ENCODE measurements around the gene RAB9A.

DNA sequence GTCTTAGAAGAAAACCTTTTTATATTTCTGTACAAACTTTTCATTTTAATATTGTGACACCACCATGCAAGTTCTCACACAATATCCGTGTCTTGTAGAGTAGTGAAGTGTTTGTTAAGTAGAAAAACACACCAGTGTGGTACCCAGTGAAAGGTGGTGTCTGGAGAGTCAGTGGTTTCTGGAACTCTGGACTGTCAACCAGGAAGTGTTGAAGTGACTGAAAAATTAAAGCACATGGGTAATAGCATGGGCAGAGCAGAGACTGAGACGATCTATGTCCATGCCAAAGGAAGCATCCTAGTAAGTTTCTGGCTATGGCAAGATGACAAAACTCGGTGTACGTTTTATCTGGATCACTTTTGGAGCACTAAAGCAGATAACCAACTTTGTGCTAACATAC lies 22.2 kb downstream of the RAB9A start:
- TF ChIP-seq, protein P1, sequence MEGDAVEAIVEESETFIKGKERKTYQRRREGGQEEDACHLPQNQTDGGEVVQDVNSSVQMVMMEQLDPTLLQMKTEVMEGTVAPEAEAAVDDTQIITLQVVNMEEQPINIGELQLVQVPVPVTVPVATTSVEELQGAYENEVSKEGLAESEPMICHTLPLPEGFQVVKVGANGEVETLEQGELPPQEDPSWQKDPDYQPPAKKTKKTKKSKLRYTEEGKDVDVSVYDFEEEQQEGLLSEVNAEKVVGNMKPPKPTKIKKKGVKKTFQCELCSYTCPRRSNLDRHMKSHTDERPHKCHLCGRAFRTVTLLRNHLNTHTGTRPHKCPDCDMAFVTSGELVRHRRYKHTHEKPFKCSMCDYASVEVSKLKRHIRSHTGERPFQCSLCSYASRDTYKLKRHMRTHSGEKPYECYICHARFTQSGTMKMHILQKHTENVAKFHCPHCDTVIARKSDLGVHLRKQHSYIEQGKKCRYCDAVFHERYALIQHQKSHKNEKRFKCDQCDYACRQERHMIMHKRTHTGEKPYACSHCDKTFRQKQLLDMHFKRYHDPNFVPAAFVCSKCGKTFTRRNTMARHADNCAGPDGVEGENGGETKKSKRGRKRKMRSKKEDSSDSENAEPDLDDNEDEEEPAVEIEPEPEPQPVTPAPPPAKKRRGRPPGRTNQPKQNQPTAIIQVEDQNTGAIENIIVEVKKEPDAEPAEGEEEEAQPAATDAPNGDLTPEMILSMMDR (IDR thresholded peaks at IDR 0.05), result no peak
- no peak for TF ChIP-seq POLR2A (IDR thresholded peaks at IDR 0.05)

Data from thyroid gland (tissue), 4 donors.